Fibroblast of the conjunctiva (primary cell): ENCODE measurements around the gene RNF112.

Experiments used
- DNase-seq: peaks from one replicate; pipeline ENCODE4 v3.0.0-alpha.2; 2010; ENCODE audit warnings: low read depth

The RNF112 gene, protein sequence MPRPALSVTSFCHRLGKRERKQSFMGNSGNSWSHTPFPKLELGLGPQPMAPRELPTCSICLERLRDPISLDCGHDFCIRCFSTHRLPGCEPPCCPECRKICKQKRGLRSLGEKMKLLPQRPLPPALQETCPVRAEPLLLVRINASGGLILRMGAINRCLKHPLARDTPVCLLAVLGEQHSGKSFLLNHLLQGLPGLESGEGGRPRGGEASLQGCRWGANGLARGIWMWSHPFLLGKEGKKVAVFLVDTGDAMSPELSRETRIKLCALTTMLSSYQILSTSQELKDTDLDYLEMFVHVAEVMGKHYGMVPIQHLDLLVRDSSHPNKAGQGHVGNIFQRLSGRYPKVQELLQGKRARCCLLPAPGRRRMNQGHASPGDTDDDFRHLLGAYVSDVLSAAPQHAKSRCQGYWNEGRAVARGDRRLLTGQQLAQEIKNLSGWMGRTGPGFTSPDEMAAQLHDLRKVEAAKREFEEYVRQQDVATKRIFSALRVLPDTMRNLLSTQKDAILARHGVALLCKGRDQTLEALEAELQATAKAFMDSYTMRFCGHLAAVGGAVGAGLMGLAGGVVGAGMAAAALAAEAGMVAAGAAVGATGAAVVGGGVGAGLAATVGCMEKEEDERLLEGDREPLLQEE

DNA sequence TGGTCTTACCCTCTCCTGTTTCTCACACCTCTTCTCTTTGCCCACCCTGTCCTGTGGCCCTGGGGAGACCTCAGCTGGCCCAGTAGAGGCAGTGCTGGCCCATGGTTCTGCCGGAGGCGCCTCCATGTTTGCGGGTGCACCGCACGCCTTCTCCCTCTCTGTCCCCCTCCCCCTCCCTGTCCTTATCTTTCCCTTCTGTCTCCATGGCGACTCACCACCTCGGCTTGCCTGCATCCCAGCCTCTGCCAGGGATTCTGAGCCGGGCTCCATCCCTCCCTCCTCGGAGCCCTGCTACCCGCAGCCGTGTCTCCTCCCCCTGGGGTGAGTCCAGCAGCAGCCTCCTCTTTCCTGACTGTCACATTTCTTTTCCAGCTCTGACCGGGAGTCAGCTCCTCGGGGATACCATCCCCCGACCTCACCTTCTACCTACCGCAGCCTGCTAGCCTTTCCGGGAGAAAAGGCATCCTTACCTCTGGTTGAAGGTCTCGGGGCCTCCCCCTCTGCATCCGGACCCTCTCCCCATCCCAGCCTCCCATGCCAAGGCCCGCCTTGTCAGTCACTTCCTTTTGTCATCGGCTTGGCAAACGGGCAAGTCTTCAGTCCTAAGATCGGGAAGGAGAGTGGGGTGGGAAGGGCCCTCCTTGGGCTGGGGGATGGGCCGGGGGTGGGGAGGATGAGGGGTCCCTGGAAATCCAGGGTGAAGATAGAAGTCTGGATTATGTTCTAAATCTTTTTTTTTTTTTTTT is at the start of gene RNF112:
TSS of gene RNF112 (plus strand) at position 358 of the 746 bp plus-strand sequence. CDS start at position 535, 177 bp downstream.
- no peak for DNase-seq

DNA sequence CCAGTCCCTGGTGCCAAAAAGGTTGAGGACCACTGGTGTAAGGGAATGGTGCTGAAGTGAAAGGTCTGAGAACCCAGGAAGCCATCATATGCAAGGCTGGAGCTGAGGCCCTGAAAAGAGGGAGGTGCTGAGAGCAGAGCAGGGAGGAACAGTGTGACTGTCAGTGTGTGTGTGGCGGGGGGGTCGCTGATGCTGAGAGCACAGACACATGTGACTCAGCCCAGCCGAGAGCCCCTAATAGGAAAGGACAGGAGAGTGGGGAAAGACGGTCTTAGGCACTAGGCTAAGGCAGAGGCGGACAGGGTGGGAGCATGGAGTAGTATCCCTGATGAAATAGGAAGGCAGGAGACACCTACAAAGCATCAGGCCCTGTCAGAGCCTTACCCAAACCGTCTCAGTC is 49.7 kb upstream of the RNF112 start:
- DNase-seq: no peak

DNA sequence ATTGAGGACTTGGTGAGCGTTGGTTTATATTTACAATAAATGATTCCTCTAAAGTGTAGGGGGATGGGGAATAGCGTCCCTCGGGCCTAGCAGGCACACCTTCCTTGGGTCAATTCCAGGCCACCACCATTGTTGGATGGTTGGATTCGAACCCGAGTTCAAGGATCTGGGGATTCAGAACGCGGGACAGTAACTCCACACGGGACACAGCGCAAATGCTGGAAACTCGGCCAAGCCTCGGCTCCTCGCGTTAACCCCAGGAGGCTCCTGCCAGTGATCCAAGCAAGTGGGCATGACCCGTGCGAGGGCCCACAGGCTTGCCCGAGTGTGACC is 49.1 kb upstream of the RNF112 start:
- DNase-seq: no peak

DNA sequence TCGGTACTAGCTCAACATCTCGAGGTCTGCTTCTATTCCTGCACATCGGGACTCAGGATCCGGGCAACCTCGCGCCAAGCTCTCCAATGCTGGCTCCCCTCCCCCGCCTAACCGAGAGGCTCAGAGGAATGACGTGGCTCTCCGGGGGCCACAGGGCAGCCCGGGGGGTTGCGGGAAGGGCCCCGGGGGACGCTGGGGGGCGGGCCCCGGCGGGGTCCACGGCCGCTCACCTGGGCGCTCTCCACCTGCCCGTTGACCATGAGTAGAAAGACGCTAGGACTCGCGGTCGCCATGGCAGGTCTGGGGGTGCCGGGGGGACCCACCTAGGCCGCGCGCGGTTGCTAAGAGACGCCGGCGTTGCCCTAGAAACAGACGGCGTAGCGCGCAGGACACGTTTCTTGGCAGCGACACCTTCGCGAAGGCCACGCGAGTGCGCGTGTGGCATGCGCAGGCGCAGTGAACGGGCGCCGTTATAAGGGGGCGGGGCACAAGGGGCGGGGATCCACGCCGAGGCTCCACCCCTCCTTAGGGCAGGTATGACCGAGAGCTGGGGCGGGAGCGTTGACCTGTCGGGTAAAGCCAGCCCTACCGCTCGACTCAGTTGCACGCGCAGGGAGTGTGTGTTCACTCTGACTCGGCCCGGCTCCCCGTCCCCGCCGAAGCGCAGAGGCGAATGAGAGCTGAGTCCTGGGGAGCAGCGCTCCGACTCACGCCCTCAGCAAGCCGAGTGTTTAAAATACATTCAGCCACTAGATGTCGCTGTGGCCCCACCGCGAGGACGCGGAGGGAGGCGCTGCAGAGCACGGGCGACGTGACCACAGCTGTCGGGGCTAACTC is 48.5 kb upstream of the RNF112 start, which contains the start of gene B9D1:
TSS of gene B9D1 (minus strand) at position 447 of the 837 bp plus-strand sequence. CDS start at position 293, 154 bp downstream.
- DNase-seq: peak; percentile 85

DNA sequence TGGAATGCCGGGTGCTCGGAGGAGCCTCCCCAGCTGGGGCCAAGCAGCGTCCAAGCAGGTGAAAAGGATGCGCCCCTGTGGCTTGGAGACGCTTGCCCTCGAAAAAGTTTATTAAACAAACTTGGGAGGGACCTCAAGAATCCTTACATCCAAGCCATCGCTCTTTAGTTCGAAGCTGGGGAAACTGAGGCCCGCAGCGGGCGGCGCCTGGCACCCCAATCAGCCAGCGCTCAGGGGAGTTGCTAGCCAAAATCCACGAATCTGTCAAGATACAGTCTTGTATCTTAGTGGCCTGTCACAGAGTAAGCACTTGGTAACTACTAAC is 48.0 kb upstream of the RNF112 start:
- DNase-seq: no peak

DNA sequence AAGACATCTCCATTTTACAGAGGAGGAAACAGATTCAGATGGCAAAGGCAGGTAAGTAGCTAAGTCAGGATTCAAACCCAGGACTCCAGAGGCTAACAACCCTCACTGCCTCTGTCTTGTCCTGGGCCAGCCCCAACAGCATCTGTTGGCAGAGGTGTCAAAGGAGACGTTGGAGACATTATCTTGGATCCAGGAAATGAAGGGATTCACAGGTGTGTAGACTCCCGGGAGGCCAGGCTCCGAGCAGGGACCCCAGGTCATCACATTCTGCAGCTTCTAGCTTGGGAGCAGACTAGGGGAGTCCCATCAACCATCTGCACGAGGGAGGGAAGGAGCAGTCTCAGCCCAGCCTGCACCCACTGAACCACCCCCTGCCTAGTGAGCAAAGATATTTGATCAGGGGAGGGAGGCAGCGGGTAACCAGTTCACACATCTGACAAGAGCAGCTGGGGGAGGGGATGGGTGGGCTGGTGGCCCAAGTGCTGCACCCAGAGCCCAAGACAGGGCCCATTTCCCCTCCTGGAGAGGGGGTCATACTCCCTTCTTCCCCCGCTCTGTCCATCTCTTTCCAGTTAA is 47.5 kb upstream of the RNF112 start:
- no peak for DNase-seq

DNA sequence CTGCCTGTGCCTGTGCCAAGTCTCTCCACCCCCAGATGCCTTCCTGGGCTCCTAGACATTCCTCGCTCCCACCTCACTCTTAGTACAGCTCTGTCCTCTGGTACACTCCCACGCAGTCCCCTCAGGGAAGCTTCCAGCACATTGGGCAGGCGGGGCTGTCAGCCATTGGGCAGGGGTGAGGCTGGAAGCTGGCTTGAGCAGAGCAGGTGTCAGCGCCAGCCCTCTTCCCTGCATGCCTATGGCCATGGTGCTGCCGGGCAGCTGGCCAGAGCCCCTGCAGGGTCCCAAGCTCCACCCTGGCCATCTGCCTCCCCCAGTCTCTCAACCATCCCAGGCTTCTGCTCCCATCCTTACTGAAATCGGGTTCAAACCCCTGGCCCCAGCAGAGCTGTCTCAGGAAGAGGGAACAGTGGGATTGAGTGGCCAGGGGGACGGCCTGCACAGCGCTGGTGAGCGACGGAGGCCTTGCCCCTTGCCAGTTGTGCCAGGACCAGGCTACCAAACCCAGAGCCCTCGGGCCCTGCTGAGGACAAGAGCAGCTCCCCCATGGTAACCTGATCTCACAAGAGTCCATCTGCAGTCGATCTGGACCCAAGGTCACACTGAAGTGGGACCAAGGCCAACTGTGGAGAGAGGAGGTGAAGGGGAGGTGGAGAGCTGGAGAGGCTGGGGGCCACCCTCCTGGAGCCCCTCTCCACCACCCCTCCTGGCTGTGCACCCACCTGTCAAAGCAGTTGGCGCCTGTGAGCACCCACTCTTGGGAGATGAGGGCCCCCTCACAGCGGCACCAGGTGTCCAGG is 46.1 kb upstream of the RNF112 start:
- DNase-seq: no peak

DNA sequence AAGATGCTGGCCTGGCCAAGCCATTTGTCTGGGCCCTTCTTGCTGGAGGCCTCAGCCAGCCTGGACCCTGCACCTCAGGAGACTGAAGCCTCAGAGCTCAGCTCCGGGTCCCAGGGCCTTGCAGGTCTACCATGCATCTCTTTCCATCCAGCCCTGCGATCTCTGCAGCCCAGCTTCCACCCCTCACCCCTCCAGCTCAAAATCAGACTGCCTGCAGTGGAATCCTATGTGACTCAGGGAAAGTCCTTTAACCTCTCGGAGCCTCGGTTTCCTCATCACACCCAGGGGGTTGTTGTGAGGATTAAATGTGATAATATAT is 45.6 kb upstream of the RNF112 start:
- DNase-seq: no peak

DNA sequence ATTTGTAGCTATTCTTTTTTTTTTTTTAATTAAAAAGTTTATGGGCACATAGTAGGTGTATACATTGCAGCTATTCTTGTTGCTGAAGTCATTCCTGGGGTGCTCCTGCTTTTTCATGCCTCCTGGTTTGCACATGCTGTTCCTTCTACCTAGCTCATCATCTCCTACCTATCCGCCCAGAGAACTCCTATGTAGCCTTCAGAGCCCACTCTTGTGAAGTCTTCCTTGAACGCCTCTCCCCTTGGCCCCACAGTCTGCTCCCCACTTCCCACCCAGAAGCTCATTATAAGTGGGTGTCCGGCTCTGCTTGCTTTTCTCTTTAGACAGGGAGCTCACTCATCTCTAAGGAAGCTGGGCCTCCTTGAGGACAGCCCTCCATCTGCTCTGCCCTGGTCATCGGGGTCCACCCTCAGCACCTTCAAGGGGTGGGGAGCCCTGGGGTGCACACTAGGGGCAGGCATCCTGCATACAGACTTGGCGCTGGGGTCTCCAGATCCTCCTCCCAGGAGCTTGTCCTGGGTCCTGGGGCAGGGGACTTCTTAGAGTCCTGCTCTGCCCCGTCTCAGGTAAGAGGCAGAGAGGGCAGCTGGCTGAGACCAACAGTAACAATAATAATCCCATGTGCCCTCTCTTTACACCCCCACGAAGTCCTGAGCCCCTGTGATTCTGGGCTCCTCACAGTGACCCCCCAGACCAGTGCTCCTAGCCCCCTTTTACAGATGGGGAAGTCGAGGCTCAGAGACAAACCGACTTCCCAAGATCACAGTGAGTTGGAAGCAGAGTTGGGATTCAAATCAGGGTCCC is 45.0 kb upstream of the RNF112 start:
- no peak for DNase-seq

DNA sequence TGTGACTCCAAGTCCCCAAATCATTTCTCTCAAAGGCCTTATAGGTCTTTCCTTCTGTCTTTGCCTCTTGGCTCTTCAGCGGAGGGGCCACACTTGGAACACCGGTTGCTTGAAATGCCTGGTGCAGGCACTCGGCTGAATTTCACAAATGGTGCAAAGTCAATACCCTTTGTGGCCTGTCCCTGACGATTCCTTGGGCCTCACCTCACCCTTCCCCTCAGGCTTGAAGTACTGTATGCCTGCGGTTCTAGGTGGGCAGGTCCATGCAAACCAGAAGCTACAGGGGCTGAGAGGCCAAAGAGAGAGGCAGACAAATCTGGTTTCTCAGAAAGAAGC is 44.4 kb upstream of the RNF112 start:
- DNase-seq: no peak

DNA sequence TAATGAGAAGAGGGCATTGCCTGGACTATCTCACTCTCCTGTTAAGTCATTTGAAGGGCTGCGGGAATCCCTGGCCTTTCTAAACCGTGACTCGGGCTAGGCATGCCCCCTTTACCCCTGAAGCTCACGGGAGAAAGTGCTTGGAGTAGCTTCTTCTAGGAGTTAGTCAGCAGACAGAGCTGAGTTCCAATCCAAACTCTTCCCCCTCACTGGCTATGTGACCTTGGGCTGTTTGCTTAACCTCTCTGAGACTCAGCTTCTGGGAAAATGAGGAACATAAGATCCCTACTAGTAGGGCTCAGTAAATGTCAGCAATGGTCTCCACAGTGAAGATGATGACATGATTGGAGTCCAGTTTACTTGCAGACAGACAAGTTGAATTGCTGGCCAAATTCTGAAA is 42.8 kb upstream of the RNF112 start:
- no peak for DNase-seq

DNA sequence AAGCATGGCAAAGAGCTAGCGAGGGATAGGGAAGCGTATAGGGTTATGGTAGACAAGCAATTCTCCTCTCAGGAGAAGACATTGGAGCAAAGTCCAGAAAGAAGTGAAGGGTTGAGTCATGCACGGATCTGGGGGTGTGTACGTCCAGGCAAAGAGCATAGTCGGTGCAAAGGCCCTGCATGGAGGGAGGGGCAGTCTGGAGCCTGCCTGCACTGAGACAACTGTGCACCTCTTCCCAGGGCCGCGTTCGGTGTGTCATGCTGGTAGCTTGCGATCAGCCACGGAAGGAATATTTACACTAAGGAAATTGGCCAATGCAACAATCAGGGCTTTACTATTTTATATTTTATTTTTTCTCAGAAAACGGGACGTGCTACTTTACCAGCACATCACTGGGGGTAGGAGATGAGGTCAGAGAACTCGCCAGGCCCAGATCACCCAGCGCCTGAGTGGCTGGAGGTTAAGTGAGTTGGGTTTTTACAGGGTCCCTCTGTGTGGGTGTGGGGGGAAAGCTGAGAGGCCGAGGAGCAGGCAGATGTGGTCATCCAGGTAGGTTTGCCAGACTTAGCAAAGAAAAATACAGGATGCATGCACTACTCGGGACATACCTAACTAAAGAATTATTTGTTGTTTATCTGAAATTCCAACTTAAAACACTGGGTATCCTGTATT is 41.8 kb upstream of the RNF112 start:
- DNase-seq: no peak

DNA sequence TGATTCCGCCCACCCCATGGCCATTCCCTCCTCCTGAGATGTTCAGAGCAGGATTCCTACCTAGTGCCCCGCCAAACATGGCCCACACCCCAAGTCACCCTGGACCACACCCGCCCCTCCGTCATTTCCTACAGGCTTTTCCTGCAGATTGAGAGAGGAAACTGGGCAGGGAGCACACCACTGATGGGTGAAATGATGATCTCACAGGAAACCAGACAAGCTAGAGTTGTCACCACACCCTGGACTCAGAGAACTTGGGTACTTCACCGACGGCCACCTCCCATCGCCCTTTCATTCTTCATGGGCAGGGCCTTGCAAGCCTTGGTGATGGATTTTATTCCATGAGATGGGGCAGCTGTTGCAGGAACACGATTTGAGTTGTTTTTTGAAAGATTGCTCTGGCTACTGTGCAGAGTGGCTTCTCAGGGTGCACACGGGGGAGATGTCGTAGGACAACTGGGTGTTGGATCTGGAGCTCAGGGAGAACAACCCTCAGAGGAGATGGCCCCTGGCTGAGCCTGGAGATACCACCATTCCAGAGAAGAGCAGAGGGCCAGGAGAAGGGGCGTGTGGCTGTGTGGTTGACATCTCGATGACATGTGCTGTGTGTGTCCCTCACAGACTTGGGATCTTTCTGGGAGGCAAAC is 41.1 kb upstream of the RNF112 start:
- no peak for DNase-seq

DNA sequence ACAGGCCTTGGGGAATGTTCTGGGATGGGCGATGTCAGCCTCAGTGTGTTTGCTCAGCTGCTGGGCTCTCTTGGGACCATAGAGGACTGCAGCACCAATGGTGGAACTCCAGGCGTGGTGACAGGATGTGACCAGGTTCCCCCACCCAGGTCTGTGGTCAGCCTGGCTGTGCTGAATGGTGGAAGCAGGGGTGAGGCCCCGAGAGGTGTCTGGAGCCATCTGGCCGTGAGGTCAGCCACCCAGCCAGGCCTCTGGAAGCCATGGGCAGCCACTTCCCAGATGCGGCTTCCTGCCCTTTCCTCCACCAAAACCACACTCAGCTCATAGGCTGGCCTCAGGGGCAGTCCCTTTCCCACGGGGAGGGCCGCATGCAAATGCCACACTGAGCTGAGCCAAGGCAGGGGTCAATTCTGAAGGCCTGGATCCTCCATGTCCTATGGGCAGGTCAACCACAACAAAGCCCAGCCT is 40.5 kb upstream of the RNF112 start:
- no peak for DNase-seq

DNA sequence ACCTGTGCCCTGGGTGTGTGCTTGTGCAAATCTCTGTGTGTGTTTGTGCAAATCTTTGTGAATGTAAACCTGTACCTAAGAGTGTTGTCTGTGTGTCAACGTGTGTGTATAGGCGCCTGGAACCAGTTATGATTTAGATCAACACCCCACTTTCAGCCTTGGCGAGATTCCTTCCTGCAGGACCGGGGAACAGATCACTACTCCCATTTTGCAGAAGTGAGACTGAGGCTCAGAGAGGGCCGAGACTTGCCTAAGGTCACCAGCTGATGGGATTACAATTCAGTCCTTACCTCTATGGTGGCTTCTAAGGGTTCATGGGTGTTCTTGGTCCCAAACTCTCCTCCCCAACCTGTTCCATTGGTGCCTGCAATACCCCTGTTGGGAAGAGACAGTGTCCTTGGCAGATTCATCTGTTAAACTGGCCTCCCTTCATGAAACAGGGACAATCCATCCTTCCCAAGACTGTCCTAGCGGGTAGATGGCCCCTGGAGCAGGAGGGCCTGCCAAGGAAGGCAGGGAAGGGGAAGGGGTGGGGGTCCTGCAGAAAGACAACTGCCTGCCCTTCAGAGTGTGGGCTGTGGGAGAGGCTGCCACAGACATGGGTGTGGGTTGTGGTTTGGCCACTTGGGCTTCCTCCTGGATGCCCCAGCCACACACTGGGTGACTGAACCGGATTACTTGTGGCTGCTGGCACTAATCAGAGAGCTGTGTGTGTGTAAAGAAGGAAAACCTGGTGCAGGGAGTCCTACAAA is 39.6 kb upstream of the RNF112 start:
- no peak for DNase-seq

DNA sequence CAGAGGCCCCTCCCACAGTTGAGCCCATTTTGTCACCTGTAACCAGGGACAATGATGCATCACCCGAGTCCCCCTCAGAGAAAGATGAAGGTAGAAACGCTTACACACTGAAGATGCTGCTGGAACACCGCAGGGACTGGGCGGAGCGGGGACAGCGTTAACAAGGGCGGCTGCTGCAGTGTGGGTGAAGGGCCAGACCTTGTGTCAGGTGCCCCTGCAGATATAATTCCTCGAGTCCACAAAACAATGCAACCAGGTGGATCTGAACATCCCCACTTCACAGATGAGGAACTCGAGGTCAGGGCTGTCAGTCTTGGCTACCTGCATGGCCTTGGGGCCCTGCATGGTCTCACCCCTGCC is 39.0 kb upstream of the RNF112 start:
- DNase-seq: no peak

DNA sequence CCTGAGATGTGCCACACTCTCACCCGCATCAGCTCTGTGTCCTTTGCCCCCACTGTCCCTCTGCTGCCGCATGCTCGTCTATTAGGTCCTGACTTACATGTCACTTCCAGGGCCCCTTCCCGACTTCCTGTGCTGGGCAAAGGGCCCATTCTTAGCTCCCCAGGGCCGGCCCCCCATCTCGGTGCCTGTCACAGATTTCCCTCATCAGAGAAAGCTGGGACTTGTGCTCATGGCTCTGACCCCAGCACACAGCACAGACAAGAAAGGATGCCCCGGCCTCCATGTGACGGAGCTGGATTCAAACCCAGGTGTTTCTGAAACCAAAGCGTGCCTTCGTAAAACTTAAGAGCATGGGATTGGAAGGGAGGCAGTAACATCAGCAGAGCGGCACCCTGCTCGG is 38.6 kb upstream of the RNF112 start:
- DNase-seq: no peak

DNA sequence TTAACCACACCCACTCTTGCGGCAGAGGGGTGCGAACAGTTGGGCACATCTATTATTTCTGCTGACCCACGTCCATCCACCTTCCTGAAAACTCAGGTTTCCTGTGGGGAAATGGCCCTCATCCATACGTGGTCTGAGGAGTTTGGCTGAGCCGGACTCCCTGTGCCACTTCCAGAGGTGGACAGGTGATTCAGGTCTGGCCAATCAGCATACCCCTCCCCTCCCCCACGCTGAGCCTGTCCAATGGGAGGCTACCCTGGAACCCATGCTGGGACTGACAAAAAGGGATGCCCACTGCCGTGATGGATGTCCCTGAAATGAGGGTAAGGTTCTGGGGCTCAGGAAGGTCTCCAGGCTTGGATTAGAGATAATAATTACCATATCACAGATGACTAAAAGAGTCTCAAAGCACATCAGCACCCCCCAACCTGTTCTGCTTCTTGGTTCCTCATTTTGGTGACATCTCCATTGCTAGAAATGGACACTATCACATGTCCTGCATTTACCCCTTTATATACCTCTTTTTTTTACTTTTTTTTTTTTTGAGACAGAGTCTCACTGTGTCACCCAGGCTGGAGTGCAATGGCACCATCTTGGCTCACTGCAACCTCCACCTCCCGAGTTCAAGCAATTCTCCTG is 38.0 kb upstream of the RNF112 start:
- DNase-seq: no peak
